ENCODE data around the gene DUSP1.

Gene DUSP1

DNA sequence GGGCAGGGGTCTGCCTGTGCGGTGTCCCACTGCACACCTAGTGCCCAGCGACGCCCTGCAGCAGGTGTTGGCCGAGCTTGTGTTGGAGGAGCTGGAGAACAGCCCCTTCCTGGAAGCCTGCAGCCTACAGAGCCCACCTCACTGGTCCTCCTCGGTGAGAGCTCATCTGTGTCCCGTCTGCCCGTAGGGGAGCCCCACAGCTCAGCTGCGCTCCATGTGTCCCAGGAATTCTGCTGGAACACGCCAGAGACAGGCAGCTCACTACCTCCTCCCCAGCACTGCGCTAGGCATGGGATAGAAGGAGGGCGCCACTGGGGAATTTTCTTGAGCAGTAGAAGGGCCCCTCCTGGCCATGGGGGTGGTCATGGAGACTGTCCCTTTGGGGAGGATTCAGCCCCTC lies 44.0 kb downstream of the DUSP1 start:
- no peak for TF ChIP-seq EZH2phosphoT487 (conservative IDR thresholded peaks at IDR 0.05; ENCODE audit: low read length)
- TF ChIP-seq, protein P1, sequence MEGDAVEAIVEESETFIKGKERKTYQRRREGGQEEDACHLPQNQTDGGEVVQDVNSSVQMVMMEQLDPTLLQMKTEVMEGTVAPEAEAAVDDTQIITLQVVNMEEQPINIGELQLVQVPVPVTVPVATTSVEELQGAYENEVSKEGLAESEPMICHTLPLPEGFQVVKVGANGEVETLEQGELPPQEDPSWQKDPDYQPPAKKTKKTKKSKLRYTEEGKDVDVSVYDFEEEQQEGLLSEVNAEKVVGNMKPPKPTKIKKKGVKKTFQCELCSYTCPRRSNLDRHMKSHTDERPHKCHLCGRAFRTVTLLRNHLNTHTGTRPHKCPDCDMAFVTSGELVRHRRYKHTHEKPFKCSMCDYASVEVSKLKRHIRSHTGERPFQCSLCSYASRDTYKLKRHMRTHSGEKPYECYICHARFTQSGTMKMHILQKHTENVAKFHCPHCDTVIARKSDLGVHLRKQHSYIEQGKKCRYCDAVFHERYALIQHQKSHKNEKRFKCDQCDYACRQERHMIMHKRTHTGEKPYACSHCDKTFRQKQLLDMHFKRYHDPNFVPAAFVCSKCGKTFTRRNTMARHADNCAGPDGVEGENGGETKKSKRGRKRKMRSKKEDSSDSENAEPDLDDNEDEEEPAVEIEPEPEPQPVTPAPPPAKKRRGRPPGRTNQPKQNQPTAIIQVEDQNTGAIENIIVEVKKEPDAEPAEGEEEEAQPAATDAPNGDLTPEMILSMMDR (IDR thresholded peaks at IDR 0.05; ENCODE audit: insufficient read depth, low read length, poor library complexity, severe bottlenecking), result no peak
- no peak overlapping the region for H3K4me2 ChIP-seq (ENCODE audit: low read depth, low read length, poor library complexity, severe bottlenecking)
- H3K9me3 ChIP-seq (ENCODE audit: insufficient read depth, low read length), result no peaks in the 10 kb centered on the region
- no peaks in the 10 kb centered on the region for H3K79me2 ChIP-seq (ENCODE audit: insufficient read depth, low read length)
- H3K36me3 ChIP-seq (ENCODE audit: low read length), result no peaks in the 10 kb centered on the region
- H3F3A ChIP-seq (ENCODE audit: insufficient read depth), result no peaks in the 10 kb centered on the region
- no peak overlapping the region for H3K9ac ChIP-seq (ENCODE audit: low read length)
- no peak overlapping the region for H2AFZ ChIP-seq (ENCODE audit: low read depth, low read length, severe bottlenecking)
- no peaks in the 10 kb centered on the region for H4K20me1 ChIP-seq (ENCODE audit: low read depth, low read length)
- no peaks in the 10 kb centered on the region for H3K9me2 ChIP-seq (replicated peaks; ENCODE audit: insufficient read depth, low read length)
- H3K4me3 ChIP-seq (ENCODE audit: insufficient read depth, low read length, poor library complexity, severe bottlenecking), result no peak overlapping the region
- H3K27ac ChIP-seq (ENCODE audit: low read depth, low read length), result no peak overlapping the region
- no peaks in the 10 kb centered on the region for H3K27me3 ChIP-seq (ENCODE audit: low read length)

DNA sequence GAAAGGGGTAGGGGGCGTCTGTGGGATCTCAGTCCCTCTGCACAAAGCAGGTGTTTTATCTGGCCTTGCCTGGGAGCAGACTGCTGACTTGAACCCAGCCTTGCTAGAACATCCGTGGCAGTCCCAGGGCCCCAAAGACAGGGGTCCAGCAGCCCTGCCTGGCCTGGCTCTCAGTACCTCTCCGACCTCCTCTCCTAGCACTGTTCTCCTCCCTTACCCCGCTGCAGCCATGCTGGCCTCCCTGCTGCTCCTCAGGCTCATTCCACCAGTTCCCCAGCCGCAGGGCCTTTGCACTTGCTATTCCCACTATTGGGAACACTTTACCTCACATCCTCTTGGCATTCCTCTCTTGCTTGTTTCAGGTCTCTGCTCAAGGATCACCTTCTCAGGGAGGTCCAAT lies 45.2 kb downstream of the DUSP1 start:
- TF ChIP-seq EZH2phosphoT487 (conservative IDR thresholded peaks at IDR 0.05; ENCODE audit: low read length), result no peak
- TF ChIP-seq, protein P1 (IDR thresholded peaks at IDR 0.05; ENCODE audit: insufficient read depth, low read length, poor library complexity, severe bottlenecking), result no peak
- H4K20me1 ChIP-seq (ENCODE audit: low read depth, low read length), result no peaks in the 10 kb centered on the region
- no peaks in the 10 kb centered on the region for H3F3A ChIP-seq (ENCODE audit: insufficient read depth)
- H3K9me3 ChIP-seq (ENCODE audit: insufficient read depth, low read length), result no peaks in the 10 kb centered on the region
- no peak overlapping the region for H3K4me3 ChIP-seq (ENCODE audit: insufficient read depth, low read length, poor library complexity, severe bottlenecking)
- no peak overlapping the region for H3K9ac ChIP-seq (ENCODE audit: low read length)
- no peaks in the 10 kb centered on the region for H3K79me2 ChIP-seq (ENCODE audit: insufficient read depth, low read length)
- H3K9me2 ChIP-seq (replicated peaks; ENCODE audit: insufficient read depth, low read length), result no peaks in the 10 kb centered on the region
- no peak overlapping the region for H3K4me2 ChIP-seq (ENCODE audit: low read depth, low read length, poor library complexity, severe bottlenecking)
- H2AFZ ChIP-seq (ENCODE audit: low read depth, low read length, severe bottlenecking), result no peak overlapping the region
- H3K36me3 ChIP-seq (ENCODE audit: low read length), result no peaks in the 10 kb centered on the region
- no peak overlapping the region for H3K27ac ChIP-seq (ENCODE audit: low read depth, low read length)
- H3K27me3 ChIP-seq (ENCODE audit: low read length), result no peaks in the 10 kb centered on the region

DNA sequence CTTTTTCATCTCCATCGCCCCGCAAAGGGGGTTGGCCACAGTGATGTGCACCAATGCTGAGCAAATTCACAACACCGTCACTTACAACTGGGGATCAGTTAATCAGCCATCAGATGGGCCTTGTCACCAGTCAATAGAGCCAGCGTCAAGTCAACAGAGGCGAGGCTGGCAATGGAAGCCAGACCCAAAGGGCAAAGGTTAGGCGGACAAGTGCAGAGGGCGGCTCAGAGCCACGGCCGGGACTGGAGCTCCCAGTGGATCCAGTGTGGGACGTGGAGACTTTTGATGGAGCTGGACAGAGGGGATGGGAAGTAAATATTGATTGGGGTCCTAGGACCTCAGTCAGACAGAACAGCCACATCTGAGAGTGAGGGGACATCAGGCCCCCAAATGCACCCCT lies 45.7 kb downstream of the DUSP1 start:
- Histone ChIP-seq H3K36me3 (ENCODE audit: low read length) (no peaks in the 10 kb centered on the region), H3F3A (ENCODE audit: insufficient read depth) (no peaks in the 10 kb centered on the region), H3K27me3 (ENCODE audit: low read length) (no peaks in the 10 kb centered on the region), H3K4me2 (ENCODE audit: low read depth, low read length, poor library complexity, severe bottlenecking) (no peak overlapping the region), H3K9me3 (ENCODE audit: insufficient read depth, low read length) (no peaks in the 10 kb centered on the region), H3K4me3 (ENCODE audit: insufficient read depth, low read length, poor library complexity, severe bottlenecking) (no peak overlapping the region), H3K9ac (ENCODE audit: low read length) (no peak overlapping the region), H3K9me2 (replicated peaks; ENCODE audit: insufficient read depth, low read length) (no peaks in the 10 kb centered on the region), H2AFZ (ENCODE audit: low read depth, low read length, severe bottlenecking) (no peak overlapping the region), H3K79me2 (ENCODE audit: insufficient read depth, low read length) (no peaks in the 10 kb centered on the region), H3K27ac (ENCODE audit: low read depth, low read length) (no peak overlapping the region), H4K20me1 (ENCODE audit: low read depth, low read length) (no peaks in the 10 kb centered on the region)
- no peak for TF ChIP-seq EZH2phosphoT487 (conservative IDR thresholded peaks at IDR 0.05; ENCODE audit: low read length)
- TF ChIP-seq, protein P1 (IDR thresholded peaks at IDR 0.05; ENCODE audit: insufficient read depth, low read length, poor library complexity, severe bottlenecking), result no peak

Measured in SU-DHL-6 (cell line).